GM12878 (cell line): ENCODE measurements around the gene EME2. TPM values are rescaled to one million over a fixed set of nuclear protein-coding genes. Genes with fewer than 3 reads are reported as not detected.

Source experiments
- ATAC-seq: fragments of 200-7000 bp; cut with Tn5 transposase; 3 replicates; pipeline ENCODE4 v1.9.1; 2020; ENCODE audit warnings: mild to moderate bottlenecking, moderate library complexity
- BruUV-seq: library from RNA; stranded (reverse); fragments of 400-500 nt; replicated peaks from 2 replicates; lab custom pipeline; 2021; lab: Mats Ljungman, UMichigan
- CTCF ChIA-PET: fragments of 300-600 bp; sonication (Branson Sonifier 250); formaldehyde crosslinking; extraction: SDS; loops from one replicate; lab custom pipeline; 2021; ENCODE audit warnings: inconsistent platforms; lab: Yijun Ruan, JAX
- POLR2A ChIA-PET: fragments of 350-600 bp; formaldehyde crosslinking; extraction: SDS; loops from one replicate; lab custom pipeline; 2021; ENCODE audit warnings: inconsistent platforms; lab: Charles Lee
- RAD21 ChIA-PET: fragments of 300-600 bp; sonication (Branson Sonifier 250); formaldehyde crosslinking; loops from one replicate; lab custom pipeline; 2023; ENCODE audit warnings: antibody characterized with exemption; ENCODE audit not compliant: unreplicated experiment; lab: Charles Lee
- SMC1A ChIA-PET: fragments of 300-600 bp; sonication (Branson Sonifier 250); formaldehyde crosslinking; loops from one replicate; lab custom pipeline; 2023; ENCODE audit not compliant: unreplicated experiment, uncharacterized antibody; lab: Charles Lee
- DNase-seq: peaks from one replicate; pipeline ENCODE4 v3.0.0-alpha.2; 2011; ENCODE audit warnings: low read depth, low spot score
- FAIRE-seq: peaks from 3 replicates; lab custom pipeline; 2011; peaks lifted over from hg19 to GRCh38; lab: Jason Lieb, UNC
- H2AFZ ChIP-seq: 2 replicates; pipeline ENCODE4 v1.6.0; 2011; ENCODE audit warnings: low read depth, low read length, control low read depth; ENCODE audit not compliant: control insufficient read depth
- H3K27ac ChIP-seq: 2 replicates; pipeline ENCODE4 v1.5.1; 2011; ENCODE audit warnings: control low read depth; ENCODE audit not compliant: control insufficient read depth, insufficient read depth
- H3K27me3 ChIP-seq, 2 experiments: replicated peaks in 1 of 2; 2 replicates each; pipeline versions ENCODE4 v1.6.0 to v1.6.1; 2011; ENCODE audit warnings: low read length in 1 of 2; ENCODE audit not compliant: control insufficient read depth in 2 of 2, insufficient read depth in 2 of 2
- H3K36me3 ChIP-seq, 2 experiments: 2 replicates each; pipeline ENCODE4 v1.5.1; 2011; ENCODE audit warnings: low read length in 1 of 2; ENCODE audit not compliant: control insufficient read depth in 2 of 2, insufficient read depth in 2 of 2
- H3K4me1 ChIP-seq: 2 replicates; pipeline ENCODE4 v1.6.1; 2011; ENCODE audit warnings: mild to moderate bottlenecking, low read length, moderate library complexity, mixed read lengths; ENCODE audit not compliant: control insufficient read depth, insufficient read depth
- H3K4me2 ChIP-seq: 2 replicates; pipeline ENCODE4 v1.6.0; 2011; ENCODE audit warnings: control low read depth; ENCODE audit not compliant: control insufficient read depth, insufficient read depth
- H3K4me3 ChIP-seq: fragments of 200-600 bp; sonication (generic); 2 replicates; pipeline ENCODE4 v1.5.1; 2016
- H3K79me2 ChIP-seq: 2 replicates; pipeline ENCODE4 v1.6.0; 2011; ENCODE audit warnings: low read length; ENCODE audit not compliant: control insufficient read depth, insufficient read depth
- H3K9ac ChIP-seq: 2 replicates; pipeline ENCODE4 v1.8.0; 2011; ENCODE audit warnings: low read length, control low read depth, mixed read lengths; ENCODE audit not compliant: control insufficient read depth, insufficient read depth
- H3K9me3 ChIP-seq: replicated peaks from 3 replicates; pipeline ENCODE4 v1.5.1; 2011; ENCODE audit warnings: mild to moderate bottlenecking, low read length; ENCODE audit not compliant: control insufficient read depth, insufficient read depth
- H4K20me1 ChIP-seq: 2 replicates; pipeline ENCODE4 v1.6.0; 2011; ENCODE audit not compliant: control insufficient read depth, insufficient read depth
- E4F1 ChIP-seq: fragments of 450-650 bp; IDR thresholded peaks from 2 replicates; pipeline ENCODE4 v1.6.1; 2018; ENCODE audit warnings: borderline replicate concordance, mild to moderate bottlenecking; ENCODE audit not compliant: partially characterized antibody
- NR2C1 ChIP-seq: fragments of 450-650 bp; IDR thresholded peaks from 2 replicates; pipeline ENCODE4 v1.6.1; 2017; ENCODE audit warnings: antibody characterized with exemption, mild to moderate bottlenecking, moderate library complexity
- POLR2A ChIP-seq: IDR thresholded peaks from 2 replicates; pipeline ENCODE4 v1.6.1; 2011; ENCODE audit warnings: low read depth, mild to moderate bottlenecking, low read length
- RUNX3 ChIP-seq: IDR thresholded peaks from 2 replicates; pipeline ENCODE4 v1.6.1; 2012; ENCODE audit warnings: low read length, inconsistent platforms
- SMAD5 ChIP-seq: IDR thresholded peaks from 2 replicates; pipeline ENCODE4 v1.6.1; 2016; ENCODE audit warnings: antibody characterized with exemption, low read depth
- TCF7 ChIP-seq: IDR thresholded peaks from 2 replicates; pipeline ENCODE4 v1.6.1; 2014; ENCODE audit warnings: antibody characterized with exemption, borderline replicate concordance
- WGBS: methylation state at CpG from one replicate; pipeline ENCODE4 v1.1.6; 2016; ENCODE audit warnings: low lambda C conversion rate; ENCODE audit not compliant: insufficient replicate concordance, insufficient coverage; ENCODE audit errors: missing lambda C conversion rate; 5-methylcytosine and 5-hydroxymethylcytosine counted together
- in situ Hi-C: fragments of 300-500 bp; cut with MboI; formaldehyde crosslinking; loops from 9 replicates; pipeline ENCODE4 v1.14.3; 2018; ENCODE audit warnings: mixed read lengths
- intact Hi-C: fragments of 100-400 bp; cut with micrococcal nuclease; formaldehyde crosslinking; loops from one replicate; pipeline ENCODE4 v1.14.2; 2022; ENCODE audit not compliant: unreplicated experiment
- polyA plus RNA-seq, 11 experiments: library from polyadenylated mRNA; depleted of rRNA in 4 of 11; unstranded in 6 of 11; stranded (reverse) in 5 of 11; fragments of >200 nt; fragmentation: Nextera tagmentation in 4 of 11; fragmentation: Illumina TruSeq in 1 of 11; extraction: Ambion mirVana in 4 of 11; extraction: Trizol in 1 of 11; gene quantifications; 1 replicate in 1 of 11; 2 replicates in 10 of 11; pipeline versions ENCODE4 v1.2.1 to v1.2.3, GENCODE V29; 2011 to 2016; ENCODE audit warnings: inconsistent platforms in 2 of 11, missing spikeins in 2 of 11, low read depth in 1 of 11
- total RNA-seq, 4 experiments: library from RNA; depleted of rRNA in 3 of 4; stranded (reverse); fragments of >200 nt in 3 of 4; fragmentation: Illumina TruSeq in 1 of 4; extraction: Trizol in 1 of 4; gene quantifications; 2 replicates each; pipeline versions ENCODE4 v1.2.1 to v1.2.3, GENCODE V29; 2013 to 2021

Gene EME2
- total and polyA plus RNA-seq, 10 of the 15 experiments (the other 5 are each of a cell fraction or from before 2014, with no cell fraction given), result 0.29 to 16.9 (median 4.1) TPM

- Histone ChIP-seq H3K27ac (no peak overlapping the region), H3K27me3 (no peaks in the 10 kb centered on the region), H3K79me2 (no peaks in the 10 kb centered on the region), H3K4me3 (no peak overlapping the region), H4K20me1 (no peaks in the 10 kb centered on the region), H3K4me2 (no peak overlapping the region), H3K9ac (no peak overlapping the region), H3K4me1 (no peaks in the 10 kb centered on the region), H3K9me3 (no peaks in the 10 kb centered on the region; the same call in 2 of the 3 replicates), H3K36me3 (peaks cover 3 to 11% of the 10 kb centered on the region in 2 experiments), H2AFZ (no peak overlapping the region)
- ChIA-PET RAD21 (no interaction called here), CTCF (interaction anchor here (0.8 kb wide), 1 partner anchor 38 kb away, joined by 3 read pairs; the partner anchor contains the start of gene MAPK8IP3), SMC1A (no interaction called here), POLR2A (no interaction called here)
- intact Hi-C loops (no loop called here), in situ Hi-C loops (no loop called here)
- TSS peak; percentile 50 for BruUV-seq
- DNase-seq (no peak), ATAC-seq (no peak), FAIRE-seq (no peak)
- WGBS, result 92% methylated on average over 32 of the region's 32 CpGs
- 0 out of 2 replicates have a peak, but pooled peaks have one; percentile 21 for TF ChIP-seq POLR2A
- TF ChIP-seq RUNX3, result no peak
These were observed 29.0 kb upstream of the EME2 start for GRCh38 chr16:1743376-1744337.

- no peak overlapping the region for H3K9ac ChIP-seq
- no peaks in the 10 kb centered on the region for H3K79me2 ChIP-seq
- H3K36me3 ChIP-seq, result peaks cover 5 to 13% of the 10 kb centered on the region in 2 experiments
- FAIRE-seq, result no peak
- ChIA-PET SMC1A (no interaction called here), CTCF (no interaction called here)
- no TSS peak for BruUV-seq
- H3K4me3 ChIP-seq, result no peak overlapping the region
- in situ Hi-C loops (no loop called here), intact Hi-C loops (no loop called here)
- H3K9me3 ChIP-seq, result no peaks in the 10 kb centered on the region
- H3K27me3 ChIP-seq, result no peaks in the 10 kb centered on the region
- no peak overlapping the region for H3K4me2 ChIP-seq
- no peaks in the 10 kb centered on the region for H3K4me1 ChIP-seq
- TF ChIP-seq NR2C1, result no peak
- TF ChIP-seq TCF7, result no peak
- no peak for TF ChIP-seq SMAD5
- no peak for TF ChIP-seq E4F1
- TF ChIP-seq, all 136 proteins: peak for 0
- ATAC-seq (no peak), DNase-seq (no peak)
- H3K27ac ChIP-seq, result no peak overlapping the region
- H4K20me1 ChIP-seq, result no peaks in the 10 kb centered on the region
- ChIA-PET RAD21 (no interaction called here), POLR2A (no interaction called here)
- H2AFZ ChIP-seq, result no peak overlapping the region
- WGBS, result 96% methylated on average over 24 of the region's 24 CpGs
These were observed 28.2 kb upstream of the EME2 start for GRCh38 chr16:1744338-1744840.
